Measurements from ENCODE around the gene TCL1A. TPM values are rescaled to one million over a fixed set of nuclear protein-coding genes. Genes with fewer than 3 reads are reported as not detected.
"Not testable (repeated sequence)": the region's sequence is repeated elsewhere in the genome, so short reads cannot be mapped to it uniquely, and the experiment has no call there.

Gene TCL1A, protein sequence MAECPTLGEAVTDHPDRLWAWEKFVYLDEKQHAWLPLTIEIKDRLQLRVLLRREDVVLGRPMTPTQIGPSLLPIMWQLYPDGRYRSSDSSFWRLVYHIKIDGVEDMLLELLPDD
- not detected in 2 replicates for total RNA-seq (2014; rRNA removed; shearing (Covaris generic))

DNA sequence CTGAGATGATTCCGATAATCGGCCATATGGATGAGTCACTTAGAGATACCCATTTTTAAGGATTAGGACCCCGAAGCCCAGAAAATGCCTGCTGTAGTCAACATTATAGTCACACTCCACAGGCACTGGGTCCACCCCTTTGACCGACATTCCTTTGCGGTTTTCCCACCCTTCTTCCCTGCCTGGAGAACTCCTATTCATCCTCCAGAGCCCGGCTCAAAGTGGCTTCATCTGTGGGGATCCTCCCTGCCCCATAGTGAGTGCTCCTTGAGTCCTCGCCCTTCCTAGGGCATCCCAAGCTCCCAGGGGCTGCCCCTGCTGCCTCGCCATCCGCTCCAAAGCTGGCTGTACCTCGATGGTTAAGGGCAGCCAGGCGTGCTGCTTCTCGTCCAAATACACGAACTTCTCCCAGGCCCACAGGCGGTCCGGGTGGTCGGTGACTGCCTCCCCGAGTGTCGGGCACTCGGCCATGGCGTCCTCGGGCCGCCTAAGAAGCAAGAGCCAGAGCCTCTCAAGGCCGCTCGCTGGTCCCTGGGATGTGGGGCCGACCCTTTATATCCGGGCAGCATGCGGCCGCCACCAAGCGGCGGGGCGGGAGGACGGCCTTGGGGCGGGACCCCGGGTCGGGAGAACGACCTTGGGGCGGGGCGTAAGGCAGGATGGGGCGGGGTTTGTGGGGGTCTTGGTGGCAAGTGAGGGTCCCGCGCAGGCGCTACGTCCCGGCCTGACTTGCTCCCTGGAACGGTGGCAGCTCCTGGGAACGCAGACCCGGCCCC lies at the start of gene TCL1A:
Gene TCL1A (minus strand): TSS at position 530 of the 776 bp plus-strand sequence. CDS start 59 bp downstream, at position 471.
- no peak for DNase-seq
- no peak within 1 kb of the TSS for H3K4me3 ChIP-seq
- H3K9me3 ChIP-seq (replicated peaks): no peaks in the 10 kb centered on the region
- H3K27me3 ChIP-seq: no peaks in the 10 kb centered on the region
- H3K4me1 ChIP-seq: no peaks in the 10 kb centered on the region
- no peaks in the 10 kb centered on the region for H3K36me3 ChIP-seq
- H3K27ac ChIP-seq: no peak within 1 kb of the TSS

DNA sequence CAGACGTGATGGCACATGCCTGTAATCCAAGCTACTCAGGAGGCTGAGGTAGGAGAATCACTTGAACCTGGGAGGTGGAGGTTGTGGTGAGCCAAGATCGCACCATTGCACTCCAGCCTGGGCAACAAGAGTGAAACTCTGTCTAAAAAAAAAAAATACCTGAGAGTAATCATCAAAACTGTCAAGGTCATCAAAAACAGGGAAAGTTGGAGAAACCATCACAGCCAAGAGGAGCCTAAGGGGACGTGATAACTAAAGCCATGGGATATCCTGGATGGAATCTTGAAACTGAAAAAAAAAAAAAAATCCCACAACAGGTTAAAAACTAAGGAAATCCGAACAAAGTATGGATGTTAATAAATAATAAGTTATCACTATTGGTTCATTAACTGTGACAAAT lies 49.1 kb upstream of the TCL1A start:
- not testable (repeated sequence) for H3K4me1 ChIP-seq; H3K9me3 ChIP-seq (replicated peaks); H3K4me3 ChIP-seq; H3K36me3 ChIP-seq; H3K27me3 ChIP-seq; H3K27ac ChIP-seq; DNase-seq

DNA sequence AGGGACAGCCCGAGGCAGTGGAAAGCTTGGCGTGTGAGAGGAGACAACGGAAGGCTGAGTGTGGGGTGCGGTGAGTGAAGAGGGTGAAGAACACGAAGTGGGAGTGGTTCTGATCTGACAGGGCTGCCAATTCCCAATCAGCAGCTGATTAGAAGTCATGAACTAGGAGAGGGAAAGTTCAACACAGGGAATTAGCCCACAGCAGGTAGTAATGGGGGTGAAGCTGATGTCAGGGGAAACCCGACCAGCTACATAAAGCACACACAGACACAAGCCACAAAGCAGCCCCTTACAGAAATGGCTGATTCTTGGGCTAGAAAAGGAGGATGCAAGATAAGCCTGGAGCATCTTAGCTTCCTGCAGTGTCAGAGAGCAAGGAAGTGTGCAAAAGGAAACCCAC lies 47.5 kb upstream of the TCL1A start:
- Histone ChIP-seq H3K27me3 (no peaks in the 10 kb centered on the region), H3K36me3 (no peaks in the 10 kb centered on the region), H3K4me1 (no peaks in the 10 kb centered on the region), H3K27ac (no peak overlapping the region), H3K4me3 (no peak overlapping the region), H3K9me3 (replicated peaks) (no peaks in the 10 kb centered on the region)
- DNase-seq: no peak

DNA sequence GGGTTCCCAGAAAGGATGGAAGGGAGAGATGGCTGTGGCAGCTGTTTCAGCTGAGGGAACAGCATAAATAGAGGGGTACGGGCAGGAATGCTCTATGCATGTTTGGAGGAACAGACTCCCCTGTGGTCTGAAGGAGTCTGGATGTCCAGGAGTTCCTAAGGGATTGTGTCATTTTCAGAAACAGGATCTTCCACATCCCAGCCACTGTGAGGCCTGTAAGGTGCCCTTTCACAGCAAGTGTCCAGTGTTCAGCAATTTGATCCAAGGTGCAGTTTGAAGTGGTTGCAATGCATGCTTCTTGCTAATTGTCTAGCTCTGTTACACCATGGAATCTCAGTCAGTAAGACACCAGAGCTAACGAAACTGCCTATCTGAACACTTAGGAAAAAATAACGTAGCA lies 46.7 kb upstream of the TCL1A start:
- Histone ChIP-seq H3K4me1 (no peaks in the 10 kb centered on the region), H3K27ac (no peak overlapping the region), H3K4me3 (no peak overlapping the region), H3K27me3 (no peaks in the 10 kb centered on the region), H3K36me3 (no peaks in the 10 kb centered on the region), H3K9me3 (replicated peaks) (no peaks in the 10 kb centered on the region)
- no peak for DNase-seq

DNA sequence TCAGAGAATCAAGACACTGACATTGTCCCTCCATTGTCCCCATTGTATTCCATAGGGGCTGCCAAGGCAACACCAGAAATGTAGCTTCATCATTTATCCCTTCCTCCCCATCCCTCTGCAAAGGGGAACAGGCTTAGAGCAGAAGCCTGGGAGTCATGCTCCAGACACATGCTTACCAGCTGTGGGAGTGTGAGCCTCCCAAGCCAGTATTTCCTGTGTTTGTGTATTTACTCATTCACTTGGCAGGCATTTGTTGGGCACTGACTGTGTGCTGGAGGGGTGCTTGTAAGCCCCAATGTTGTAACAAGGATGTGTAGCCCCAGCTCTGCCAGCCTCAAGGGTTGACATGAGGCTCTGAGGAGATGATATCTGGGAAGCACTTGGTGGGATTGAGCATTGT lies 46.0 kb upstream of the TCL1A start:
- Histone ChIP-seq H3K4me1 (no peaks in the 10 kb centered on the region), H3K4me3 (no peak overlapping the region), H3K36me3 (no peaks in the 10 kb centered on the region), H3K27ac (no peak overlapping the region), H3K27me3 (no peaks in the 10 kb centered on the region), H3K9me3 (replicated peaks) (no peaks in the 10 kb centered on the region)
- DNase-seq: no peak

DNA sequence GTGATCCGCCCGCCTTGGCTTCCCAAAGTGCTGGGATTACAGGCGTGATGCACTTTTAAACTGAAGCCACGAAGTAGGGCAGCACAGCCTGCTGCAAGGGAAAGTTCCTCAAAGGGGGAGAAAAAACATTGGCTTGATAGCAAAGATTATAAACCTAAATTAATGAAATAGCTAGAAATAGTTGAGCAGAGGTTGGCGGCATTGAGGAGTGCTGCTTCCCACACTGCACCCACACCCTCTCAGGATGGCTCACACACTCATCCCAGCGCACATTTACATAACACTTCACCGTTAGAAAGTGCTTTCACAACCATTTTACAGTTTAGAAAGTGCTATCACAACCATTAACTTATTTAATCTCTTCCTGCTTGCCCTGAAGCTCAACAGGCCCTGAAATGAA lies 44.4 kb upstream of the TCL1A start:
- no peak overlapping the region for H3K4me3 ChIP-seq
- no peaks in the 10 kb centered on the region for H3K27me3 ChIP-seq
- no peak for DNase-seq
- H3K27ac ChIP-seq: no peak overlapping the region
- no peaks in the 10 kb centered on the region for H3K36me3 ChIP-seq
- no peaks in the 10 kb centered on the region for H3K9me3 ChIP-seq (replicated peaks)
- H3K4me1 ChIP-seq: no peaks in the 10 kb centered on the region

DNA sequence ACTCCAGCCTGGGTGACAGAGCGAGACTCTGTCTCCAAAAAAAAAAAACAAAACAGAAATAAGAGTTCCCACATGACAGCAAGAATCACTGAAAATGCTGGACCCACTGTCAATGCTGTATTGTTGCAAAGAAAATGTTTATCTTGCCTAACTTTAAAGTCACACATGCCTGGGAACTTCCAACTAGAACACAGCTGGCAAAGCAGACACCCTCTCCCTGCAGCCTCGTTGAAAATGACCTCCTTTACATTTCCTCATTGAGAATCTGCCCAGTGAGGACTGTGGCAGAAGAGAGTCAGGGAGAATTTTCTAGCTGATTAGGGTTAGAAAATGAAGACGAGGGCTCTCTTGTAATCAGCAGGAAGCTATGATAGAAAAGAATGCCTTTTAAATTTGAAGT lies 42.8 kb upstream of the TCL1A start:
- Histone ChIP-seq H3K27me3 (no peaks in the 10 kb centered on the region), H3K9me3 (replicated peaks) (no peaks in the 10 kb centered on the region), H3K27ac (no peak overlapping the region), H3K36me3 (no peaks in the 10 kb centered on the region), H3K4me1 (no peaks in the 10 kb centered on the region), H3K4me3 (no peak overlapping the region)
- no peak for DNase-seq

DNA sequence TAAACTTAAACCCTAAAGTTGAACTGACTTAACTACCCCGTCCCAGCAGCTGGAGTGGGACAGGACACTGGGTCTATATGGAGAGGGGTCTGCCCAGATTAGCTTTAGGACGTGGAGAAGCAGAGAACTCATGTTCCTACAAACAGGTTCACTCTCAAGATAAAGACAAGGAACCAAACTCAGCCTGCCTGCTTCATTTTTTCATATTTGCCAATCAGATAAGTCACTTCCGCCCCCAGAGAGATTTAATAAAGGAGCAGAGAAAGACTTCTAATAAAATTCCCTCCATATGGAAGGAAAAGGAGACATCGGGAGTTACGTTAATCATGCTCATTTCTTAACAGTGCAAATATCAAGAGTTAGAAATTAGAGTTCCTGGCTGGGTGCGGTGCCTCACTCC lies 42.2 kb upstream of the TCL1A start:
- DNase-seq: no peak
- no peaks in the 10 kb centered on the region for H3K36me3 ChIP-seq
- H3K4me3 ChIP-seq: no peak overlapping the region
- no peaks in the 10 kb centered on the region; the same call in 1 of the 2 replicates for H3K27me3 ChIP-seq
- H3K27ac ChIP-seq: no peak overlapping the region
- no peaks in the 10 kb centered on the region for H3K9me3 ChIP-seq (replicated peaks)
- H3K4me1 ChIP-seq: no peaks in the 10 kb centered on the region

DNA sequence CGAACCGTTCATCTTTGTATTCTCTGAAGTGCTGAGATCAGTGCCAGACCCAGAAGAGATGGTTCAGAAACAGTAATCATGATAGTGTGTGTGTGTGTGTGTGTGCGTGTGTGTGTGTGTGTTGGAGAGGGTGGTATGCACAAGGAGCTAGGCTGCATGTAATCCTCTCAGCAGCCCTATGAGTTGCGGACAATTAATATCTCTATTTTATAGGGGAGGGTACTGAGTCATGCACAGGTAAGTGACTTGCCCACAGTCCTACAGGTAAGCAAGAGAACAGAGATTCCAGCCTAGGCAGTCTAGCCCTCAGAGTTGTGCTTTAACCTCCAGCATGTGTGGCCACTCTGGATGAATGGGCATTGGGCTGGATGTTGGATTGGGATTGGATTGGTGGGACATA lies 27.9 kb upstream of the TCL1A start:
- no peaks in the 10 kb centered on the region for H3K36me3 ChIP-seq
- no peak overlapping the region for H3K27ac ChIP-seq
- H3K27me3 ChIP-seq: no peaks in the 10 kb centered on the region
- no peaks in the 10 kb centered on the region for H3K4me1 ChIP-seq
- no peak overlapping the region for H3K4me3 ChIP-seq
- no peaks in the 10 kb centered on the region for H3K9me3 ChIP-seq (replicated peaks)
- DNase-seq: no peak

DNA sequence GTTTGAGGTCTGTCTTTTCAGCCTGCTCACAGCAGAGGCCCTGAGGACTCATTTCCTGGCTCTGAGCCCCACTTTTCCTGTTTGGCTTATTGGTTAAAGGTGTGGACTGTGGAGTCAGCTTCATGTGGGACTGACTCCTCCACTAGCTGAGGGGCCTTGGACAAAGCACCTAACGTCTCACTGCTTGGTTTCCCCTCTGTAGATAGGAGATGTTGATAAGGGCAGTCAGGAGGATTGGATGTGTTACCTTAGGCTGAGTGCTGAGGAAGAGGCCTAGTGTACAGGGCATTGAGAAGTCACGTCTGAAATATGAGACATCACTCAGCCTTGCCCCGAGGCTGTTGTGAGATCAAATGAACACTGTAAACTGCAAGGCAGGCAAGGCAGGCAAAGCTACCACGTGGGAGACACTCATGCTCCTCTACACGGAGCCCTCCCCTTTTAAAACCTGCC lies 27.1 kb upstream of the TCL1A start:
- no peaks in the 10 kb centered on the region for H3K27me3 ChIP-seq
- H3K9me3 ChIP-seq (replicated peaks): no peaks in the 10 kb centered on the region
- H3K4me3 ChIP-seq: no peak overlapping the region
- H3K36me3 ChIP-seq: no peaks in the 10 kb centered on the region
- peak in 1 of 2 experiments; percentile 14 for DNase-seq
- no peak overlapping the region for H3K27ac ChIP-seq
- H3K4me1 ChIP-seq: no peaks in the 10 kb centered on the region

DNA sequence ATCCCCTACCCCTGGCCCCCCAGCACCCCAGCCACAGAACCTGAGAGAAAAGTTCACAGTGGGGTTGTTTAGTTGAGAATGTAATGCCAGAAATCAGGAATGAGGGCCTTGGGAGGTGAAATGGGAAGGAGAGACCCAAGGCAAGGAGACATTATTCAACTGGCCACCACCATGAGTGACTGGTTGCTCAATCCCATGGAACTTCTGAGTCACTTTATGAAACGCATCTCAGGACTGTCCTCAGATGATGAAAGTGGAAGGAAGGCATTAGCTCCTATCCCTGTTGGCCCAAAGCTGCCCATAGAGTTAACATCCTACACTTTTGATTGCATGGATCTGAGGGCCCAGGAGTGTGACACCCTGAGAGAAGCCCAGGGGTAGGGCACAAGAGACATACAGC lies 25.4 kb upstream of the TCL1A start:
- Histone ChIP-seq H3K27ac (no peak overlapping the region), H3K4me3 (no peak overlapping the region), H3K36me3 (no peaks in the 10 kb centered on the region), H3K27me3 (no peaks in the 10 kb centered on the region), H3K4me1 (no peaks in the 10 kb centered on the region), H3K9me3 (replicated peaks) (no peaks in the 10 kb centered on the region)
- no peak for DNase-seq

DNA sequence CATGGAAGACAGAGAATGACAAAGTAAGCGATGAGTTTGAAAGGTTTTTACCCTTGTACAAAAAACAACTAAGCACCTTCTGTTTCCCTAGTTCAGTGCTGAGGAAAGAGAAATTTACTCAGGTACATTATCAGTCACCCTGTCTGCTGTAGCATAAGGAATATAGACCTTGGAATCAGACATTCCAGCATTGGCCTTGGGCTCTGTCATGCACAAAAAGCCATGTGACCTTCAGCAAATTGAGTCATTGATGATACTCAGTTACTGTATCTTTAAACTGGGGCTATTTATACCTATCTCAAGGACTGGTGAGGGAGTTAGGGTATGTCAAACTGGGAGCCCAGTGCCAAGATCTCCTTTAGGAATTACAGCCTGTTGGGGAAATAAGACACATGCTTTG lies 19.3 kb upstream of the TCL1A start:
- Histone ChIP-seq H3K27me3 (0 out of 2 replicates have a peak, but pooled peaks cover 3% of the 10 kb centered on the region), H3K4me1 (no peaks in the 10 kb centered on the region), H3K9me3 (replicated peaks) (no peaks in the 10 kb centered on the region), H3K36me3 (no peaks in the 10 kb centered on the region), H3K27ac (no peak overlapping the region), H3K4me3 (no peak overlapping the region)
- no peak for DNase-seq

DNA sequence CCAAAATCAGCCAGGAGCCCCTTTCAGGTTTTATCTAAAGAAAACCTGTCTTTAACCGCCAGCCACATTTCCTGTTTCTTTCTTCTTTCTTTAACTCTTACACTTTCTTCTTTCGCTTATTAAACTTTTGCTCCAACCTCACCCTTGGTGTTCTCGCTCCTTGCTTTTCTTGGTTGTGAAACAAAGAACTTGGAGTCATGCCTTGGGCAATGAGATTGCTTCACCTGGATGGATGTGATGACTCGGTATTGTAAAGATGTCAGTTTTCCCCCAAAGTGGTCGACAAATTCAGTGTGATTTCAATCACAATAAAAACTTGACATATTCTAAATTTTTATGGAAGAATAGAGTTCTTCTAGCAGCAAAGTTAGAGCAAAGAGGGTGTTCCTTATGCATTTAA lies 16.2 kb upstream of the TCL1A start:
- no peak overlapping the region for H3K27ac ChIP-seq
- no peaks in the 10 kb centered on the region for H3K36me3 ChIP-seq
- no peak overlapping the region for H3K4me3 ChIP-seq
- H3K9me3 ChIP-seq (replicated peaks): no peaks in the 10 kb centered on the region
- DNase-seq: no peak
- H3K27me3 ChIP-seq: 0 out of 2 replicates have a peak, but pooled peaks cover 3% of the 10 kb centered on the region
- no peaks in the 10 kb centered on the region for H3K4me1 ChIP-seq

DNA sequence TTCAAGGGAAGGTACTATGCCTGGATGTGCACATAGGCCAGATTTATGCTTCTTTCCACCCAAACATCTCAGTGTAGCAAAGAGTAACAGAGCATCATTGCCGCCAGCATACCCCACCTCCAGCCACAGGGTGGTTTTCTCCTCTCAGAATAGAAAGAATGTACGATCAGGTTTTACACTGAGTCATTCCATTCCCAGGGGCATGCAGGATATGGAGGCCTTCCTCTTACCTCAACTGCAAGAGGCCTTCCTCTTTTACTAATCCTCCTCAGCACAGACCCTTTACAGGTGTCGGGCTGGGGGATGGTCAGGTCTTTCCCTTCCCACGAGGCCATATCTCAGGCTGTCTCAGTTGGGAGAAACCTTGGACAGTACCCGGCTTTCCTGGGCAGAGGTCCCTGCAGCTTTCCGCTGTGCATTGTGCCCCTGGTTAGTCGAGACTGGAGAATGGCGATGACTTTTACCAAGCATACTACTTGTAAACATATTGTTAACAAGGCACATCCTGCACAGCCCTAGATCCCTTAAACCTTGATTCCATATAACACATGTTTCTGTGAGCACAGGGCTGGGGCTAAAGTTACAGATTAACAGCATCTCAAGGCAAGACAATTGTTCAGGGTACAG lies 15.6 kb upstream of the TCL1A start:
- H3K36me3 ChIP-seq; H3K4me3 ChIP-seq; H3K9me3 ChIP-seq (replicated peaks); H3K27me3 ChIP-seq; H3K27ac ChIP-seq; DNase-seq; H3K4me1 ChIP-seq: not testable (repeated sequence)

DNA sequence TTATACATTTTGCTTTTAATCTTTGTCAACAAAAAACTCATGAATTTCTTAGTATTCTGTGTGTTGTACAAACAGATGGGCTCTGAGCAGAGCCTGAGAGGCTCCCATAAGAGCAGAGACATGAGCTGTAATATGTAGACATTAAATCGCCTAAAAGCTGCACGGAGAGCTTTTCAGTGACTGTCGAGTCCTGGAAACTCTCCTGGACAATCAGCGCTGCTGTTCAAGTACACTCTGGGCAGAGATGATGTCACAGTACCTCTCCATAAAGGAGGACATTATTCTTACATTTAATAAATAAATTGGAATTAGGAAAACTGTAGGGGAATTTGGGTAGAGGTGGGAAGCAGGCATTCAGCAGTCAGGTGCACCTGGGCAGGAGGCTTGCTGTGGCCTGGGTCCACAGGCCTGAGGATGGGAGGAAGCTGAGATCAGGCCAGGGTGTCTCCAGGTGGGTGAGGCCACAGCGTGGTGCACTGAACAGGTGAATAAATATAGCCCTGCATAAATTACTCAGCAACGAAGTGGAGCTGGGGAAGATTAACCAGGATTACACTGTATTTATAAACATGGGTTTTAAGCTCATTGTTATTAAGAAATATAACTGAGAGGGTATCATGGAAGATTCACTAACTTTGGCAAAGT lies 13.3 kb upstream of the TCL1A start:
- no peak overlapping the region for H3K4me3 ChIP-seq
- H3K9me3 ChIP-seq (replicated peaks): no peaks in the 10 kb centered on the region
- no peak for DNase-seq
- H3K36me3 ChIP-seq: no peaks in the 10 kb centered on the region
- H3K27ac ChIP-seq: no peak overlapping the region
- H3K27me3 ChIP-seq: 0 out of 2 replicates have a peak, but pooled peaks cover 3% of the 10 kb centered on the region
- no peaks in the 10 kb centered on the region for H3K4me1 ChIP-seq

All from SJCRH30 (cell line).